HUES64 (cell line): Measurements from ENCODE around the gene ADAMTS17.
"Not testable (repeated sequence)": the region's sequence is repeated elsewhere in the genome, so short reads cannot be mapped to it uniquely, and the experiment has no call there.

ENCODE experiments used
- H3K27ac ChIP-seq: 2 replicates; pipeline ENCODE4 v1.7.0; 2013; ENCODE audit warnings: low read depth, low read length, inconsistent platforms
- H3K27me3 ChIP-seq: 2 replicates; pipeline ENCODE4 v1.6.1; 2013; ENCODE audit warnings: mild to moderate bottlenecking, low read length; ENCODE audit not compliant: insufficient read depth
- H3K36me3 ChIP-seq: 2 replicates; pipeline ENCODE4 v1.6.1; 2013; ENCODE audit warnings: mild to moderate bottlenecking, low read length; ENCODE audit not compliant: insufficient read depth
- H3K4me1 ChIP-seq: 2 replicates; pipeline ENCODE4 v1.6.1; 2013; ENCODE audit warnings: mild to moderate bottlenecking, low read length, moderate library complexity; ENCODE audit not compliant: insufficient read depth
- H3K4me3 ChIP-seq: 2 replicates; pipeline ENCODE4 v1.5.1; 2013; ENCODE audit warnings: mild to moderate bottlenecking, low read length, moderate library complexity
- H3K9ac ChIP-seq: 2 replicates; pipeline ENCODE4 v1.6.1; 2013; ENCODE audit warnings: mild to moderate bottlenecking, low read depth, low read length
- H3K9me3 ChIP-seq: 2 replicates; pipeline ENCODE4 v1.6.1; 2013; ENCODE audit warnings: low read depth, low read length; ENCODE audit not compliant: insufficient read depth
- WGBS: fragments of 150-250, 120-280 bp; methylation state at CpG from one replicate; pipeline ENCODE4 v1.1.7; 2013; ENCODE audit warnings: missing lambda C conversion rate; 5-methylcytosine and 5-hydroxymethylcytosine counted together

Gene ADAMTS17

DNA sequence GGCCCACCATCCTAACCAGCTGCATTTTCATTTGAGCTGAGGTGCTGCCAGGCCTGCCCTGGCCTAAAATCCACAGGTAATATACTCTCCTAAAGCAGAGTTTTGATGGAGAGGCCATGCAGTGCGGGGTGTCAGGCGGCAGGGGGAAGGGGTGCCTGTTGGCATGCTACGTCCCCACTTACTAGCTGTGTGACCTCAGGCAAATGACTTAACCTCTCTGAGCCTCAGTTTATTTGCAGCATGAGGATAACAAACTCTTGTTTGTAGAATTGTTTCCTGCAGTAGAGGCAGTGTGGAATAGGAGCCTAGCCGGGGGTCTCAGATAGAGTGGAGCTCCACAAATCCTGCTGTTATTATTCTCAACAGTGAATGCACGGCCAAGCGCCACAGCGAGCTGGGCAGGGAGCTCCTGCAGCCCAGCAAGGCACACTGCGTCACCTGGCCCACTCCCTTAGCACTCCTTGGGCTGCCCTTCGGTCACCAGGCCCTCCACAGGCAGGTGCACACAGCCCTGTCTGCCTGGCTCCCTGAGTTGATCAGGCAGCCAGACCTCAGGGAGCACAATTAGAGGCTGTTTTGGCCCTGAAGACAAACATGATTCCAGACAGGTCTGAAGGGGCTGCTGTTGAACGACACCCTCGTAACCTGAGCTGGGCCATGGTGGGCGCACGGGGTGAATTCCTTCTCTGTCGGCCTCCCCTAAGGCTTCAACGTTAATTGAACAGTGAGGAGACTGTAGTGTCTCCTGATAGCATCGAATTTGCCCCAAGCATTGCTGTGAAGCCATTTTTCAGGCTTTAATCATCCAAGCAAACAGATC lies 359.7 kb downstream of the ADAMTS17 start:
- no peak overlapping the region for H3K4me3 ChIP-seq
- no peaks in the 10 kb centered on the region for H3K36me3 ChIP-seq
- WGBS = 71% methylated on average over 16 of the region's 16 CpGs
- no peaks in the 10 kb centered on the region for H3K27me3 ChIP-seq
- no peak overlapping the region for H3K9ac ChIP-seq
- H3K4me1 ChIP-seq = peaks cover 32% of the 10 kb centered on the region
- H3K27ac ChIP-seq = peak overlapping the region; percentile 96; the same call in 1 of the 2 replicates
- H3K9me3 ChIP-seq = no peaks in the 10 kb centered on the region

- WGBS = 100% methylated on average over 1 of the region's 1 CpG
- Histone ChIP-seq H3K4me1 (peaks cover 32% of the 10 kb centered on the region), H3K27ac (no peak overlapping the region), H3K36me3 (no peaks in the 10 kb centered on the region), H3K9ac (no peak overlapping the region), H3K4me3 (no peak overlapping the region), H3K9me3 (no peaks in the 10 kb centered on the region), H3K27me3 (no peaks in the 10 kb centered on the region)
These were observed 360.6 kb downstream of the ADAMTS17 start for GRCh38 chr15:99981191-99981647.

DNA sequence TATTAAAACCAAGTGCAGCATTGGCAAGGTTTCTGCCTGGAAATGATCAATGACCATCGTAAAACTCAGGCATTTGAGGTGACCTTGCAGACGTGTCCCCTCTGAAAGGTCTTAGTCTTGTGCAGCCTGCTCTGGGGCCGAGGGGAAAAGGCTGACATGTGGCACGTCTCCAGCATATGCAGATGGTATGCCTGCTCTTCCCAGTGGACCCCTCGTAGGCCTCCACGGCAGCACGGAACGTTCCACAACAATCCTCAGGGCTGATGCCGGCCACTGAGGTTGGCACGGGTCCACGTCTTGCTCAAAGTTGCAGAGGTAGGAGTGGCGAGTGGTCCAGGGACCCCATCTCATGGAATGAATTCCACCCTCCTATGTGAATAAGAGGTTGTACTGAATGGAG lies 361.0 kb downstream of the ADAMTS17 start:
- Histone ChIP-seq H3K27ac (no peak overlapping the region), H3K27me3 (no peaks in the 10 kb centered on the region), H3K4me3 (no peak overlapping the region), H3K4me1 (peaks cover 32% of the 10 kb centered on the region), H3K36me3 (no peaks in the 10 kb centered on the region), H3K9ac (no peak overlapping the region), H3K9me3 (no peaks in the 10 kb centered on the region)
- 94% methylated on average over 11 of the region's 12 CpGs for WGBS

DNA sequence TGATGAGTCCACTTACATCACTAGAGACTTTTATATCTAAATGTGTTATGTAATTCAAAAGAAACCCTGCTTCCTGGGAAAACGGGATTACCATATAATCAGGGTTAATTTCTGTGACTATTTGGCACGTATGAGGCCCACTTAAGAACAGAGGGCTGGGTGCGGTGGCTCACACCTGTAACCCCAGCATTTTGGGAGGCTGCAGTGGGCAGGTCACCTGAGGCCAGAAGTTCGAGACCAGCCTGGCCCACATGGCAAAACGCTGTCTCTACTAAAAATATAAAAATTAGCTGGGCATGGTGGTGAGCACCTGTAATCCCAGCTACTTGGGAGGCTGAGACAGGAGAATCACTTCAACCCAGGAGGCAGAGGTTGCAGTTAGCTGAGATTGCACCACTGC lies 361.9 kb downstream of the ADAMTS17 start:
- not testable (repeated sequence) for H3K27me3 ChIP-seq, H3K9me3 ChIP-seq, H3K9ac ChIP-seq, H3K36me3 ChIP-seq, H3K27ac ChIP-seq, H3K4me3 ChIP-seq
- WGBS = 93% methylated on average over 5 of the region's 5 CpGs
- H3K4me1 ChIP-seq = peaks cover 32% of the 10 kb centered on the region

DNA sequence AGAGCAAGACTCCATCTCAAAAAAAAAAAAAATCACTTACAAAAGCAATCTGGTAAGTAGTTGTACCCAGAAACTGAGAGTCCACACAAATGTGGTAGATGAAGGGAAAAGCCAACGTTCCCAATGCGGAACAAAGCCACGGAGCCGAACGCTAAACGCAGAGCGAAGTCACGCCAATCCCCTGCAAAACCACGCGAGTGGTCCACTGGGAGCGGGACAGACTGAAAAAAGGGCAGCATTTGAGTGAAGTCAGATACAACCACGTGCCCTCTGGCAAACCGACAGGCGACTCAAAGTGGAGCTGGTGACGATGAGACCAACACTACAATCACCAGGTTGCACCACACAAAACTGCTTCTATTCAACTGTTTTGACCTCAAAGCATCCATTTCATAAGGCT lies 362.4 kb downstream of the ADAMTS17 start:
- H3K36me3 ChIP-seq = no peaks in the 10 kb centered on the region
- no peak overlapping the region for H3K27ac ChIP-seq
- WGBS = 96% methylated on average over 15 of the region's 15 CpGs
- no peak overlapping the region for H3K9ac ChIP-seq
- H3K9me3 ChIP-seq = no peaks in the 10 kb centered on the region
- peaks cover 30% of the 10 kb centered on the region for H3K4me1 ChIP-seq
- H3K4me3 ChIP-seq = no peak overlapping the region
- no peaks in the 10 kb centered on the region for H3K27me3 ChIP-seq

GRCh38 chr15:99978426-99978825 lies 363.3 kb downstream of the ADAMTS17 start:
- Histone ChIP-seq H3K36me3 (no peaks in the 10 kb centered on the region), H3K4me1 (peaks cover 21% of the 10 kb centered on the region), H3K9me3 (no peaks in the 10 kb centered on the region), H3K4me3 (no peak overlapping the region), H3K27ac (no peak overlapping the region), H3K27me3 (no peaks in the 10 kb centered on the region), H3K9ac (no peak overlapping the region)
- WGBS = 58% methylated on average over 10 of the region's 10 CpGs

GRCh38 chr15:99977929-99978328 lies 363.8 kb downstream of the ADAMTS17 start:
- Histone ChIP-seq H3K4me3 (no peak overlapping the region), H3K36me3 (no peaks in the 10 kb centered on the region), H3K9me3 (no peaks in the 10 kb centered on the region), H3K9ac (no peak overlapping the region), H3K4me1 (peaks cover 16% of the 10 kb centered on the region), H3K27me3 (no peaks in the 10 kb centered on the region), H3K27ac (no peak overlapping the region)
- WGBS = 87% methylated on average over 10 of the region's 10 CpGs

DNA sequence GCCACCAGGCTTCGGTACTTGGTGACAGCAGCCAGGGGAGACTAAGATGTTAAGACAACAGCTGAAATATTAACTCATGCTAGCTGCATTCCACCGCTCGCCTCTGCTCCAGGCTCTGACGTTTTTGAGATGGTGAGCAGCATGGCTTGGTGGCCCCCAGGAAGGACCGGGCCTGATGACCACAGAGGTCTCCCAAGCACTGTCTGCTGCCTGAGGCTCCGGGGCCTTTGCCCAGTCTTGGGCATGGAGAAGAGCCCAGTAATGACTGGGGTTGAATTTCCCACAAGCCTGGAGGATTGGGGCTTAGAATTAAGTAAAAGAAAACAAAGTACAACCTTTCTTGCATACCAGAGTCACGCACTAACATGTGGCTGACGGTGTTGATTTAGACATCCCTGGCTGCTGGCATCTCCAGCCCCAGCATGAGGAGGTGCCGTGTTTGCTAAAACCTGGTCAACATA lies 364.9 kb downstream of the ADAMTS17 start:
- Histone ChIP-seq H3K4me3 (no peak overlapping the region), H3K9ac (no peak overlapping the region), H3K36me3 (no peaks in the 10 kb centered on the region), H3K4me1 (peaks cover 5% of the 10 kb centered on the region; the same call in 1 of the 2 replicates), H3K9me3 (no peaks in the 10 kb centered on the region), H3K27ac (no peak overlapping the region), H3K27me3 (no peaks in the 10 kb centered on the region)
- 95% methylated on average over 9 of the region's 9 CpGs for WGBS

- no peak overlapping the region for H3K27ac ChIP-seq
- H3K9ac ChIP-seq = no peak overlapping the region
- 90% methylated on average over 16 of the region's 16 CpGs for WGBS
- no peaks in the 10 kb centered on the region for H3K9me3 ChIP-seq
- H3K36me3 ChIP-seq = no peaks in the 10 kb centered on the region
- no peaks in the 10 kb centered on the region for H3K27me3 ChIP-seq
- H3K4me3 ChIP-seq = no peak overlapping the region
- H3K4me1 ChIP-seq = peaks cover 3% of the 10 kb centered on the region; the same call in 1 of the 2 replicates
These were observed 365.8 kb downstream of the ADAMTS17 start for GRCh38 chr15:99976000-99976399.

- no peaks in the 10 kb centered on the region for H3K36me3 ChIP-seq
- no peaks in the 10 kb centered on the region for H3K9me3 ChIP-seq
- H3K27ac ChIP-seq = no peak overlapping the region
- H3K4me3 ChIP-seq = no peak overlapping the region
- no peaks in the 10 kb centered on the region for H3K27me3 ChIP-seq
- no peak overlapping the region for H3K9ac ChIP-seq
- peaks cover 3% of the 10 kb centered on the region; the same call in 1 of the 2 replicates for H3K4me1 ChIP-seq
- WGBS = 95% methylated on average over 17 of the region's 17 CpGs
These were observed 367.5 kb downstream of the ADAMTS17 start for GRCh38 chr15:99974246-99974645.

GRCh38 chr15:99973351-99973750 lies 368.4 kb downstream of the ADAMTS17 start:
- no peaks in the 10 kb centered on the region for H3K36me3 ChIP-seq
- 96% methylated on average over 11 of the region's 11 CpGs for WGBS
- no peaks in the 10 kb centered on the region for H3K27me3 ChIP-seq

More at GRCh38 chr15:99973351-99973750, 368.4 kb downstream of the ADAMTS17 start:
- Histone ChIP-seq H3K9ac (no peak overlapping the region), H3K4me1 (0 out of 2 replicates have a peak, but pooled peaks cover 3% of the 10 kb centered on the region), H3K9me3 (no peaks in the 10 kb centered on the region), H3K27ac (no peak overlapping the region), H3K4me3 (no peak overlapping the region)
